NCI-H510A (cell line): ENCODE measurements around the gene GAS5.
A peak's percentile ranks its signal among the peaks of the same experiment; 100 is the strongest.
"Not testable (repeated sequence)": the region's sequence is repeated elsewhere in the genome, so short reads cannot be mapped to it uniquely, and the experiment has no call there.

Source experiments
- DNase-seq: peaks from one replicate; lab custom pipeline; 2025; lab: John Stamatoyannopoulos, UW

GAS5 gene

GRCh38 chr1:173867753-173868265 lies at the start of gene GAS5:
GAS5 (minus strand) TSS chr1:173867989.
- DNase-seq = peak; percentile 98

GRCh38 chr1:173917149-173917548 lies 49.4 kb upstream of the GAS5 start, which contains the start of gene SERPINC1:
SERPINC1 (minus strand) TSS chr1:173917327; CDS start chr1:173917259, 68 bp downstream.
- DNase-seq = no peak

- DNase-seq = no peak
Observed at GRCh38 chr1:173916667-173917066, 48.9 kb upstream of the GAS5 start.

GRCh38 chr1:173915596-173915995 lies 47.8 kb upstream of the GAS5 start:
- no peak for DNase-seq

GRCh38 chr1:173914366-173914871 lies 46.6 kb upstream of the GAS5 start:
- DNase-seq = peak; percentile 6

- DNase-seq = no peak
Observed at GRCh38 chr1:173913111-173913510, 45.3 kb upstream of the GAS5 start.

GRCh38 chr1:173903827-173904531 lies 36.2 kb upstream of the GAS5 start:
- DNase-seq = no peak

GRCh38 chr1:173900992-173901391 lies 33.2 kb upstream of the GAS5 start:
- DNase-seq = no peak

GRCh38 chr1:173900427-173900826 lies 32.6 kb upstream of the GAS5 start:
- no peak for DNase-seq

GRCh38 chr1:173894189-173894588 lies 26.4 kb upstream of the GAS5 start:
- no peak for DNase-seq

GRCh38 chr1:173893611-173894010 lies 25.8 kb upstream of the GAS5 start:
- DNase-seq = no peak

- no peak for DNase-seq
Observed at GRCh38 chr1:173889885-173890284, 22.1 kb upstream of the GAS5 start.

- DNase-seq = no peak
Observed at GRCh38 chr1:173888749-173889148, 21.0 kb upstream of the GAS5 start.

- no peak for DNase-seq
Observed at GRCh38 chr1:173887627-173888026, 19.8 kb upstream of the GAS5 start.

- DNase-seq = no peak
Observed at GRCh38 chr1:173886746-173887611, 19.2 kb upstream of the GAS5 start.

- no peak for DNase-seq
Observed at GRCh38 chr1:173884701-173885100, 16.9 kb upstream of the GAS5 start.

- not testable (repeated sequence) for DNase-seq
Observed at GRCh38 chr1:173881117-173881516, 13.3 kb upstream of the GAS5 start.

GRCh38 chr1:173878251-173878650 lies 10.5 kb upstream of the GAS5 start:
- no peak for DNase-seq

GRCh38 chr1:173876732-173877131 lies 8.9 kb upstream of the GAS5 start:
- DNase-seq = no peak

GRCh38 chr1:173871500-173871899 lies 3.7 kb upstream of the GAS5 start:
- DNase-seq = no peak

- no peak for DNase-seq
Observed at GRCh38 chr1:173871091-173871490, 3.3 kb upstream of the GAS5 start.

GRCh38 chr1:173870252-173871075 lies 2.7 kb upstream of the GAS5 start:
- DNase-seq = no peak
